NT2/D1 (cell line): Measurements from ENCODE around the gene CEP85L.

Experiments
- DNase-seq: peaks from one replicate; pipeline ENCODE4 v3.0.0-alpha.2; 2011; ENCODE audit warnings: low read depth, low spot score
- H3K27me3 ChIP-seq: 2 replicates; pipeline ENCODE4 v1.6.0; 2011; ENCODE audit warnings: mild to moderate bottlenecking; ENCODE audit not compliant: insufficient read length, insufficient read depth
- H3K36me3 ChIP-seq: 2 replicates; pipeline ENCODE4 v1.6.1; 2011; ENCODE audit warnings: mild to moderate bottlenecking, low read length, mixed read lengths; ENCODE audit not compliant: insufficient read depth, insufficient read length
- H3K4me1 ChIP-seq: 2 replicates; pipeline ENCODE4 v1.5.1; 2011; ENCODE audit not compliant: insufficient read depth, insufficient read length
- H3K4me3 ChIP-seq: 2 replicates; pipeline ENCODE4 v1.5.1; 2011; ENCODE audit warnings: low read depth; ENCODE audit not compliant: insufficient read length
- H3K9ac ChIP-seq: 2 replicates; pipeline ENCODE4 v1.6.0; 2011; ENCODE audit warnings: low read depth; ENCODE audit not compliant: insufficient read length
- H3K9me3 ChIP-seq: 2 replicates; pipeline ENCODE4 v1.5.1; 2011; ENCODE audit warnings: mild to moderate bottlenecking, low read length; ENCODE audit not compliant: insufficient read depth
- SUZ12 ChIP-seq: IDR thresholded peaks from 2 replicates; pipeline ENCODE4 v1.6.1; 2011; ENCODE audit not compliant: insufficient read length, insufficient read depth; ENCODE audit errors: extremely low read depth
- YY1 ChIP-seq: IDR thresholded peaks from 2 replicates; pipeline ENCODE4 v1.6.1; 2011; ENCODE audit not compliant: insufficient read length, insufficient read depth
- ZNF274 ChIP-seq: IDR thresholded peaks from 2 replicates; pipeline ENCODE4 v1.6.1; 2011; ENCODE audit warnings: mild to moderate bottlenecking, low read depth, low read length

The CEP85L gene

DNA sequence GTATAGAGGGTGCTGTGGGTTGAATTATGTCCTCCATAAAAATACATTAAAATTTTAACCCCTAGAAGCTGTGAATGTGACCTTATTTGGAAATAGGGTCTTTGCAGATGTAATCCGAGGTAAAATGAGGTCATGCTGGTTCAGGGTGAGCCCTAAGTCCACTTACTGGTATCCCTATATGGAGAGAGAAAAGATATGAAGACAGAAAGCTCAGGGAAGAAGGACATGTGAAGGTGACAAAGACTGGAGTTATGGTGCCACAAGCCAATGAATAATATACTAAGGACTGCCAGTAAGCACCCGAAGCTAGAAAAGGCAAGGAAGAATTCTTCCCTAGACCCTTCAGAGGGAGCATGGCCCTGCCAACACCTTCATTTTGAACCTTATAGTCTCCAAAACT is 53.1 kb downstream of the CEP85L start:
- Histone ChIP-seq H3K4me3 (no peak overlapping the region), H3K27me3 (no peaks in the 10 kb centered on the region), H3K9me3 (peaks cover 19% of the 10 kb centered on the region), H3K9ac (no peak overlapping the region), H3K36me3 (no peaks in the 10 kb centered on the region), H3K4me1 (no peaks in the 10 kb centered on the region)
- no peak for DNase-seq
- TF ChIP-seq SUZ12 (no peak), ZNF274 (no peak), YY1 (no peak)

DNA sequence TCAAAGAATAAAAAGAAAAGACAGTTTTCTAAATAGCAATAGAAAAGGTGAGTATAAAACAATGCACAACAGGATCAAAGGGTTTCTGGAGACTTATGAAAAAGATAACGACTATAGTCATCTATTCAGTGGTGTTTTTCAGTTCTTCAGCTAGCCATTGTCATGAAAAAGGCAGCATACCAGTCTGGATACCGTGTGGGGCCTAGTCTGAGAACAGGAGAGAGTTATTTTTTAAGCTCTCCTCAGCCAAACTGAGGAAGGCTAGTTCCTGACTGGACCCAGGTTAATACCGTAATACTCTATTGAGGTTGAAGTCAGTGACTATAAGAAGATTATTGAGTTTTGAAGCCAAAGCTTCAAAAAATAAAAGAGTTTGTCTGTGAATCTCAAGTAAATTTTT is 53.8 kb downstream of the CEP85L start:
- TF ChIP-seq SUZ12 (no peak), ZNF274 (no peak), YY1 (no peak)
- Histone ChIP-seq H3K27me3 (no peaks in the 10 kb centered on the region), H3K4me1 (no peaks in the 10 kb centered on the region), H3K9me3 (peaks cover 16% of the 10 kb centered on the region), H3K9ac (no peak overlapping the region), H3K4me3 (no peak overlapping the region), H3K36me3 (no peaks in the 10 kb centered on the region)
- DNase-seq, result no peak

DNA sequence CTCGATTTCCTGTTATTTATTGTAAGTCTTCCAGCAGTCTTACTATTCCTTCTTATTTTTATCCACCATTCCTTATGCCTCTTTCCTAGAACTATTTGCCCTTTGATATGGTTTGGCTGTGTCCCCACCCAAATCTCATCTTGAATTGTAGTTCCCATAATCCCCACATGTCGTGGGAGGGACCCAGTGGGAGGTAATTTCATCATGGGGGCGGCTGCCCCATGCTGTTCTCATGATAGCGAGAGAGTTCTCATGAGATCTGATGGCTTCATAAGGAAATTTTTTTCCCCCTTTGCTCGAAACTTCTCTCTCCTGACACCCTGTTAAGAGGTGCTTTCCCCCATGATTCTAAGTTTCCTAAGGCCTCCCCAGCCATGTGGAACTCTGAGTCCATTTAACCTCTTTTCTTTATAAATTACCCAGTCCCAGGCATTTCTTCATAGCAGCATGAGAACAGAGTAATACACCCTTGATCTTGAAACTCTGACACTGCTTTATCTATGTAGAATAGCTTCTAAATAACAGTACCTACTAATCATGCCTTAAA is 54.5 kb downstream of the CEP85L start:
- no peaks in the 10 kb centered on the region for H3K36me3 ChIP-seq
- TF ChIP-seq ZNF274 (no peak), SUZ12 (no peak), YY1 (no peak)
- H3K9me3 ChIP-seq, result peaks cover 16% of the 10 kb centered on the region
- no peaks in the 10 kb centered on the region for H3K27me3 ChIP-seq
- no peak for DNase-seq
- no peak overlapping the region for H3K4me3 ChIP-seq
- no peaks in the 10 kb centered on the region for H3K4me1 ChIP-seq
- H3K9ac ChIP-seq, result no peak overlapping the region

DNA sequence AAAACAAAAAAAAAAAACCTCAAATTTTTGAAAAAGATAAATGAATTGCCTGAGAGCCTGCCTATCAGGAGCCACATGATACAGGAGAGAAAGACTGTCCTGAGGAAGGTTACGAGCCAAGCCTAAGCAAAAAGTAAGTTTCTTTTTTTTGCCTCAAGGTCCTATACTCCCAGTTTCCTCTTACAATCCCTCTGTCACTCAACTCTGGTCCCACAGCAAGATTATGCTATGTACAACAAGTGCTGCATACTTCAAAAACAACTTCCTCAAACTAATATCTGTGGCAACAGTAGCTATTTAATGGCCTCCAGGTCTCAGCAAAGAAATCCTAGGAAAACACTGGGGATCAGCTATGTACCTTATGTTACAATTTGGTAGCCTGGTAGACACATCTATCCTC is 56.5 kb downstream of the CEP85L start:
- no peaks in the 10 kb centered on the region for H3K36me3 ChIP-seq
- peaks cover 16% of the 10 kb centered on the region for H3K9me3 ChIP-seq
- no peak overlapping the region for H3K9ac ChIP-seq
- no peak for DNase-seq
- H3K27me3 ChIP-seq, result no peaks in the 10 kb centered on the region
- H3K4me3 ChIP-seq, result no peak overlapping the region
- TF ChIP-seq ZNF274 (no peak), YY1 (no peak), SUZ12 (no peak)
- H3K4me1 ChIP-seq, result no peaks in the 10 kb centered on the region

DNA sequence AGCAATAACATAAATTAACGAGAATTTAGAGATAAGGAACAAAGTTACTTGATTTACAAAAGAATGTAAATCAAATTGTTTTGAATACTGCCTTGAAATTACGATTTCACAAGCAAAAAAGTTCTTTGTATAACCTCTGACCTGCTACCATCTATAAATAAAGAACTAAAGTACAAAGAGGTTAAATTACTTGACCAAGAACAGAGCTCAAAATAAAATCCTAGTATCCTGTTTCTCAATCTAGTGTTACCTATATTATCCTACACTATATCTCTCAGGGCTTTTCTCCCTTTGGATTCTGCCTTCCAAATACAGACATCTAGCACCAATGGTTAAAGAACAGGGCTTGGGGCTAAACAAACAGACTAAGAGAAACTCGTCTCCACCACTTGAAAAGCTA is 59.5 kb downstream of the CEP85L start:
- TF ChIP-seq ZNF274 (no peak), SUZ12 (no peak), YY1 (no peak)
- Histone ChIP-seq H3K4me1 (no peaks in the 10 kb centered on the region), H3K4me3 (no peak overlapping the region), H3K27me3 (no peaks in the 10 kb centered on the region), H3K9ac (no peak overlapping the region), H3K9me3 (peaks cover 14% of the 10 kb centered on the region), H3K36me3 (no peaks in the 10 kb centered on the region)
- DNase-seq, result no peak

DNA sequence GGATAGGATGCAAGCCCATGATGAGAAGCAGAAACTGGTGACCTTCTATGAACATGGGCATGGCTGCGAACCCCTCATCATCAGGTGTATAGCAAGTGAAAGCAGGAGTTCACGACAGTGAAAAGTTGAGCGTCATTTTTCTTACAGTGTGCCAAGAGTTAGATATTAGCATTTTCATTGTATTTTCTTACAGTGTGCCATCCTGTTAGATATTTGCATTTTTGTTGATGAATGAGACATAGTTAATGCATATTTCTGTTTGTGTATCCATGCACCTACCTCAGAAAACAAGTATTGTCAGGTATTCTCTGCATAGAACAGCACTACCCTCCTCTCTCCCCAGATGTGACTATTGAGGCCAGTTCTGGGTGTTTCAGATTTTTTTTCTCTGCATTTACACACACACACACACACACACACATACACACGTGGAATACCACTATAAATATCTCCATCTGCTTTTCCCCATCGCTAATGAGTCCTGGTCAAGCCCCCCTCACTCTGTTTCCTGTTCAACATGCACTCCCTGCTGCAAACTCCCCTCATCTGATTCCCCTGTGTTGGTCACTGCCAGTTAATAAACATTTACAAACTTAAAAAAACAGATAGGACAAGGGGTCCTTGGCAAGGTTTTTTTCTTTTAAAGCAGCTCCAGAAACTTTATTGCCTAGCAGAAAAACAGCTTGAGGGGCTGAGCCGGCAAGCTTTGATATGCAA is 61.6 kb downstream of the CEP85L start:
- no peak for DNase-seq
- Histone ChIP-seq H3K36me3 (no peaks in the 10 kb centered on the region), H3K9me3 (peaks cover under 1% of the 10 kb centered on the region; the same call in 1 of the 2 replicates), H3K4me1 (no peaks in the 10 kb centered on the region), H3K27me3 (no peaks in the 10 kb centered on the region), H3K4me3 (no peak overlapping the region), H3K9ac (no peak overlapping the region)
- TF ChIP-seq YY1, result no peak
- TF ChIP-seq SUZ12, result no peak
- TF ChIP-seq ZNF274, result no peak

DNA sequence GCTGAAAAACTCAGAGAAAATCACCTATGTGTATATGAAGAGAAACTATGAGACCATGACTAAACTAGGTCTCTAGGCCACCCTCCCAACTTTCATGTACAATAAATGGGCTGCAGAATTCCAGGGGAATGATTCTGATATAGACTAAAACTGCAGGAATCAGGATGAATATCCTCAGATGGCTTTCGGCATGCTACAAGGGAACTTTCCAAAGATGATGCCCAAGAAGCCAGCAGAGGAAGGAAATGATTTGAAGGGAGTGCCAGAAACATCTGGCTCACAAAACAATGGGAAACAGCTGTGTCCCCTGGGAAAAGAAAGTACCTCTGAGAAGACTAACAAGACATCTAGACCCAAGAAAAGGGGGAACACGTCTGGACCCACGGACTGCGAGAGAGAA is 62.2 kb downstream of the CEP85L start:
- no peak for TF ChIP-seq YY1
- TF ChIP-seq SUZ12, result no peak
- TF ChIP-seq ZNF274, result no peak
- Histone ChIP-seq H3K27me3 (no peaks in the 10 kb centered on the region), H3K36me3 (no peaks in the 10 kb centered on the region), H3K9ac (no peak overlapping the region), H3K4me1 (no peaks in the 10 kb centered on the region), H3K9me3 (no peaks in the 10 kb centered on the region; the same call in 1 of the 2 replicates), H3K4me3 (no peak overlapping the region)
- DNase-seq, result no peak
